GM12878 (cell line): Measurements from ENCODE around the gene FFAR2. TPM values are rescaled to one million over a fixed set of nuclear protein-coding genes. Genes with fewer than 3 reads are reported as not detected.

Experiments
- BACH1 ChIP-seq: fragments of 450-650 bp; IDR thresholded peaks from 2 replicates; pipeline ENCODE4 v1.6.1; 2017; ENCODE audit warnings: mild to moderate bottlenecking, borderline replicate concordance
- BHLHE40 ChIP-seq, 2 experiments: fragments of 450-650 bp in 1 of 2; IDR thresholded peaks; 2 replicates each; pipeline ENCODE4 v1.6.1; 2011 to 2017; ENCODE audit warnings: low read depth in 2 of 2, borderline replicate concordance in 1 of 2, improper control_type of control experiment in 1 of 2, low read length in 1 of 2, mild to moderate bottlenecking in 1 of 2
- CHD2 ChIP-seq: IDR thresholded peaks from 2 replicates; pipeline ENCODE4 v1.6.1; 2011; ENCODE audit warnings: low read depth, low read length, improper control_type of control experiment, borderline replicate concordance
- EGR1 ChIP-seq, 2 experiments: IDR thresholded peaks; 1 replicate in 1 of 2; 2 replicates in 1 of 2; pipeline ENCODE4 v1.6.1; 2011 to 2012; ENCODE audit warnings: low read depth in 2 of 2, low read length in 2 of 2, borderline replicate concordance in 1 of 2, mild to moderate bottlenecking in 1 of 2, moderate library complexity in 1 of 2
- GATAD2B ChIP-seq: fragments of 450-650 bp; conservative IDR thresholded peaks from 2 replicates; pipeline ENCODE4 v1.6.1; 2017; ENCODE audit warnings: low read depth, mild to moderate bottlenecking, moderate library complexity
- IKZF1 ChIP-seq: fragments of 450-650 bp; conservative IDR thresholded peaks from 2 replicates; pipeline ENCODE4 v1.6.1; 2017; ENCODE audit warnings: antibody characterized with exemption, mild to moderate bottlenecking
- IRF4 ChIP-seq: IDR thresholded peaks from 2 replicates; pipeline ENCODE4 v1.6.1; 2011; ENCODE audit warnings: low read depth, low read length
- MTA2 ChIP-seq: fragments of 450-650 bp; IDR thresholded peaks from 2 replicates; pipeline ENCODE4 v1.6.1; 2016; ENCODE audit warnings: low read depth, mild to moderate bottlenecking, moderate library complexity
- NBN ChIP-seq: fragments of 450-650 bp; IDR thresholded peaks from 2 replicates; pipeline ENCODE4 v1.6.1; 2016
- NR2C1 ChIP-seq: fragments of 450-650 bp; IDR thresholded peaks from 2 replicates; pipeline ENCODE4 v1.6.1; 2017; ENCODE audit warnings: antibody characterized with exemption, mild to moderate bottlenecking, moderate library complexity
- NR2F1 ChIP-seq: fragments of 450-650 bp; conservative IDR thresholded peaks from 2 replicates; pipeline ENCODE4 v1.6.1; 2017; ENCODE audit warnings: mild to moderate bottlenecking
- RAD21 ChIP-seq: IDR thresholded peaks from 2 replicates; pipeline ENCODE4 v1.6.1; 2011; ENCODE audit warnings: mild to moderate bottlenecking, low read depth, low read length, moderate library complexity; ENCODE audit not compliant: insufficient read depth
- SMC3 ChIP-seq: IDR thresholded peaks from 2 replicates; pipeline ENCODE4 v1.6.1; 2011; ENCODE audit warnings: low read length, improper control_type of control experiment, borderline replicate concordance
- SP1 ChIP-seq: IDR thresholded peaks from one replicate; pipeline ENCODE4 v1.6.1; 2011; ENCODE audit warnings: low read depth, low read length
- ZNF592 ChIP-seq: fragments of 450-650 bp; IDR thresholded peaks from 2 replicates; pipeline ENCODE4 v1.6.1; 2017; ENCODE audit warnings: mild to moderate bottlenecking, moderate library complexity
- polyA plus RNA-seq, 11 experiments: library from polyadenylated mRNA; depleted of rRNA in 4 of 11; unstranded in 6 of 11; stranded (reverse) in 5 of 11; fragments of >200 nt; fragmentation: Nextera tagmentation in 4 of 11; fragmentation: Illumina TruSeq in 1 of 11; extraction: Ambion mirVana in 4 of 11; extraction: Trizol in 1 of 11; gene quantifications; 1 replicate in 1 of 11; 2 replicates in 10 of 11; pipeline versions ENCODE4 v1.2.1 to v1.2.3, GENCODE V29; 2011 to 2016; ENCODE audit warnings: inconsistent platforms in 2 of 11, missing spikeins in 2 of 11, low read depth in 1 of 11
- total RNA-seq, 4 experiments: library from RNA; depleted of rRNA in 3 of 4; stranded (reverse); fragments of >200 nt in 3 of 4; fragmentation: Illumina TruSeq in 1 of 4; extraction: Trizol in 1 of 4; gene quantifications; 2 replicates each; pipeline versions ENCODE4 v1.2.1 to v1.2.3, GENCODE V29; 2013 to 2021
- TF ChIP-seq, protein P1 (sequence below): fragments of 450-650 bp; IDR thresholded peaks from 2 replicates; pipeline ENCODE4 v1.6.1; 2017; ENCODE audit warnings: mild to moderate bottlenecking, moderate library complexity
- TF ChIP-seq, protein P2 (sequence below): fragments of 150-350 bp; IDR thresholded peaks from 2 replicates; pipeline ENCODE4 v1.6.1; 2016; ENCODE audit warnings: low read depth, low read length

FFAR2 gene
- total and polyA plus RNA-seq, 10 of the 15 experiments (the other 5 are each of a cell fraction or from before 2014, with no cell fraction given), result 0.05 to 4.0 (median 2.1) TPM

GRCh38 chr19:35495107-35496064 lies 47.3 kb downstream of the FFAR2 start (continued):
- TF ChIP-seq ZNF592 (0 out of 2 replicates have a peak, but pooled peaks have one; percentile 52), RAD21 (peak; percentile 88), GATAD2B (0 out of 2 replicates have a peak, but pooled peaks have one; percentile 46), SP1 (peak; percentile 49), IKZF1 (peak; percentile 84), BACH1 (0 out of 2 replicates have a peak, but pooled peaks have one; percentile 30), BHLHE40 (IDR thresholded peaks at IDR 0.05; ENCODE audit: borderline replicate concordance in 1 of 2, low read depth in 2 of 2, low read length in 1 of 2) (peak; percentile 19 to 39; a peak in 1 of 4 replicates), CHD2 (peak; percentile 15; the same call in 1 of the 2 replicates), SMC3 (peak; percentile 92), NR2C1 (no peak), EGR1 (IDR thresholded peaks at IDR 0.05; ENCODE audit: borderline replicate concordance in 1 of 2, low read depth in 2 of 2, low read length in 2 of 2) (peak in 1 of 2 experiments; percentile 93; a peak in 2 of 3 replicates), NR2F1 (no peak), IRF4 (peak; percentile 60; the same call in 1 of the 2 replicates), MTA2 (0 out of 2 replicates have a peak, but pooled peaks have one; percentile 29), NBN (peak; percentile 54; the same call in 1 of the 2 replicates)
- TF ChIP-seq, protein P1, sequence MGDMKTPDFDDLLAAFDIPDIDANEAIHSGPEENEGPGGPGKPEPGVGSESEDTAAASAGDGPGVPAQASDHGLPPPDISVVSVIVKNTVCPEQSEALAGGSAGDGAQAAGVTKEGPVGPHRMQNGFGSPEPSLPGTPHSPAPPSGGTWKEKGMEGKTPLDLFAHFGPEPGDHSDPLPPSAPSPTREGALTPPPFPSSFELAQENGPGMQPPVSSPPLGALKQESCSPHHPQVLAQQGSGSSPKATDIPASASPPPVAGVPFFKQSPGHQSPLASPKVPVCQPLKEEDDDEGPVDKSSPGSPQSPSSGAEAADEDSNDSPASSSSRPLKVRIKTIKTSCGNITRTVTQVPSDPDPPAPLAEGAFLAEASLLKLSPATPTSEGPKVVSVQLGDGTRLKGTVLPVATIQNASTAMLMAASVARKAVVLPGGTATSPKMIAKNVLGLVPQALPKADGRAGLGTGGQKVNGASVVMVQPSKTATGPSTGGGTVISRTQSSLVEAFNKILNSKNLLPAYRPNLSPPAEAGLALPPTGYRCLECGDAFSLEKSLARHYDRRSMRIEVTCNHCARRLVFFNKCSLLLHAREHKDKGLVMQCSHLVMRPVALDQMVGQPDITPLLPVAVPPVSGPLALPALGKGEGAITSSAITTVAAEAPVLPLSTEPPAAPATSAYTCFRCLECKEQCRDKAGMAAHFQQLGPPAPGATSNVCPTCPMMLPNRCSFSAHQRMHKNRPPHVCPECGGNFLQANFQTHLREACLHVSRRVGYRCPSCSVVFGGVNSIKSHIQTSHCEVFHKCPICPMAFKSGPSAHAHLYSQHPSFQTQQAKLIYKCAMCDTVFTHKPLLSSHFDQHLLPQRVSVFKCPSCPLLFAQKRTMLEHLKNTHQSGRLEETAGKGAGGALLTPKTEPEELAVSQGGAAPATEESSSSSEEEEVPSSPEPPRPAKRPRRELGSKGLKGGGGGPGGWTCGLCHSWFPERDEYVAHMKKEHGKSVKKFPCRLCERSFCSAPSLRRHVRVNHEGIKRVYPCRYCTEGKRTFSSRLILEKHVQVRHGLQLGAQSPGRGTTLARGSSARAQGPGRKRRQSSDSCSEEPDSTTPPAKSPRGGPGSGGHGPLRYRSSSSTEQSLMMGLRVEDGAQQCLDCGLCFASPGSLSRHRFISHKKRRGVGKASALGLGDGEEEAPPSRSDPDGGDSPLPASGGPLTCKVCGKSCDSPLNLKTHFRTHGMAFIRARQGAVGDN, result 0 out of 2 replicates have a peak, but pooled peaks have one; percentile 21
- TF ChIP-seq, protein P2, sequence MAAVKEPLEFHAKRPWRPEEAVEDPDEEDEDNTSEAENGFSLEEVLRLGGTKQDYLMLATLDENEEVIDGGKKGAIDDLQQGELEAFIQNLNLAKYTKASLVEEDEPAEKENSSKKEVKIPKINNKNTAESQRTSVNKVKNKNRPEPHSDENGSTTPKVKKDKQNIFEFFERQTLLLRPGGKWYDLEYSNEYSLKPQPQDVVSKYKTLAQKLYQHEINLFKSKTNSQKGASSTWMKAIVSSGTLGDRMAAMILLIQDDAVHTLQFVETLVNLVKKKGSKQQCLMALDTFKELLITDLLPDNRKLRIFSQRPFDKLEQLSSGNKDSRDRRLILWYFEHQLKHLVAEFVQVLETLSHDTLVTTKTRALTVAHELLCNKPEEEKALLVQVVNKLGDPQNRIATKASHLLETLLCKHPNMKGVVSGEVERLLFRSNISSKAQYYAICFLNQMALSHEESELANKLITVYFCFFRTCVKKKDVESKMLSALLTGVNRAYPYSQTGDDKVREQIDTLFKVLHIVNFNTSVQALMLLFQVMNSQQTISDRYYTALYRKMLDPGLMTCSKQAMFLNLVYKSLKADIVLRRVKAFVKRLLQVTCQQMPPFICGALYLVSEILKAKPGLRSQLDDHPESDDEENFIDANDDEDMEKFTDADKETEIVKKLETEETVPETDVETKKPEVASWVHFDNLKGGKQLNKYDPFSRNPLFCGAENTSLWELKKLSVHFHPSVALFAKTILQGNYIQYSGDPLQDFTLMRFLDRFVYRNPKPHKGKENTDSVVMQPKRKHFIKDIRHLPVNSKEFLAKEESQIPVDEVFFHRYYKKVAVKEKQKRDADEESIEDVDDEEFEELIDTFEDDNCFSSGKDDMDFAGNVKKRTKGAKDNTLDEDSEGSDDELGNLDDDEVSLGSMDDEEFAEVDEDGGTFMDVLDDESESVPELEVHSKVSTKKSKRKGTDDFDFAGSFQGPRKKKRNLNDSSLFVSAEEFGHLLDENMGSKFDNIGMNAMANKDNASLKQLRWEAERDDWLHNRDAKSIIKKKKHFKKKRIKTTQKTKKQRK, result no peak
